Lung (tissue), 12 donors: Measurements from ENCODE around the gene ANO9. TPM values are rescaled to one million over a fixed set of nuclear protein-coding genes. Genes with fewer than 3 reads are reported as not detected.

Experiments
- ATAC-seq: fragments of 200-7000 bp; cut with Tn5 transposase; one replicate; pipeline ENCODE4 v1.9.1; 2020; ENCODE audit warnings: moderate number of reproducible peaks; ENCODE audit not compliant: insufficient read depth, low FRiP score
- DNase-seq, 3 donors: peaks; one replicate each; pipeline ENCODE4 v3.0.0-alpha.2; 2013 to 2017
- H3K27ac ChIP-seq, 2 donors: one replicate each; pipeline ENCODE4 v1.5.1; 2013; ENCODE audit warnings: mild to moderate bottlenecking in 2 of 2, moderate library complexity in 2 of 2, control low read depth in 1 of 2, inconsistent platforms in 1 of 2, low read depth in 1 of 2, low read length in 1 of 2
- H3K27me3 ChIP-seq, 3 donors: one replicate each; pipeline ENCODE4 v1.5.1; 2013; ENCODE audit warnings: low read length in 2 of 3; ENCODE audit not compliant: control insufficient read depth in 3 of 3, insufficient read depth in 3 of 3
- H3K36me3 ChIP-seq, 4 donors: one replicate each; pipeline ENCODE4 v1.5.1; 2013; ENCODE audit warnings: low read length in 4 of 4, mild to moderate bottlenecking in 1 of 4, moderate library complexity in 1 of 4; ENCODE audit not compliant: control insufficient read depth in 4 of 4, insufficient read depth in 4 of 4
- H3K4me1 ChIP-seq, 5 donors: one replicate each; pipeline ENCODE4 v1.5.1; 2013; ENCODE audit warnings: low read length in 5 of 5, mild to moderate bottlenecking in 2 of 5, moderate library complexity in 1 of 5; ENCODE audit not compliant: control insufficient read depth in 5 of 5, insufficient read depth in 5 of 5
- H3K4me3 ChIP-seq: one replicate; pipeline ENCODE4 v1.5.1; 2013; ENCODE audit warnings: mild to moderate bottlenecking, control low read depth, moderate library complexity
- H3K9ac ChIP-seq, 2 donors: one replicate each; pipeline ENCODE4 v1.5.1; 2013; ENCODE audit warnings: low read length in 2 of 2, control low read depth in 1 of 2; ENCODE audit not compliant: insufficient read depth in 1 of 2
- H3K9me3 ChIP-seq, 4 donors: one replicate each; pipeline ENCODE4 v1.5.1; 2013; ENCODE audit warnings: low read length in 3 of 4, mild to moderate bottlenecking in 1 of 4, moderate library complexity in 1 of 4; ENCODE audit not compliant: control insufficient read depth in 4 of 4, insufficient read depth in 3 of 4
- CTCF ChIP-seq: IDR thresholded peaks from 2 replicates; pipeline ENCODE4 v1.5.1; 2012; ENCODE audit warnings: mild to moderate bottlenecking; ENCODE audit errors: control extremely low read depth, extremely low read depth
- WGBS, 2 donors: extraction: QIAGEN DNeasy Blood & Tissue Kit; methylation state at CpG; one replicate each; pipeline ENCODE4 v1.1.7; 2013; 5-methylcytosine and 5-hydroxymethylcytosine counted together
- polyA plus RNA-seq, 2 donors: library from polyadenylated mRNA; stranded (reverse); fragments of 200-250 nt; gene quantifications; one replicate each; pipeline ENCODE4 v1.2.1, GENCODE V29; 2013
- total RNA-seq, 2 donors: library from RNA; depleted of rRNA in 1 of 2; stranded (reverse); fragments of >200 nt in 1 of 2; gene quantifications; one replicate each; pipeline ENCODE4 v1.2.1, GENCODE V29; 2014 to 2021
- donor health status: control.
- donor health status: control.
- donor health status: Bipolar disorder and iron deficiency.
- donor health status: healthy.
- donor health status: DM: yes; HTN: yes; CAD: no.

Gene ANO9
- total and polyA plus RNA-seq, 4 donors = 5.8 to 18.6 (median 13.2) TPM

- no peak overlapping the region for H3K9ac ChIP-seq
- no peak overlapping the region for H3K4me3 ChIP-seq
- H3K27me3 ChIP-seq = peaks cover 0 to 9% (median 6%) of the 10 kb centered on the region in 3 donors
- ATAC-seq = no peak
- TF ChIP-seq CTCF = no peak
- peaks cover 0 to 8% (median 5%) of the 10 kb centered on the region in 5 donors for H3K4me1 ChIP-seq
- H3K9me3 ChIP-seq = no peaks in the 10 kb centered on the region
- no peak overlapping the region for H3K27ac ChIP-seq
- WGBS, 2 donors = 88% methylated on average over 20 to 21 of the region's 21 CpGs
- DNase-seq = no peak
- no peaks in the 10 kb centered on the region for H3K36me3 ChIP-seq
These were observed 20.9 kb downstream of the ANO9 start for GRCh38 chr11:420911-421321.

GRCh38 chr11:420054-420910 lies 21.5 kb downstream of the ANO9 start:
- Histone ChIP-seq H3K27ac (no peak overlapping the region), H3K36me3 (no peaks in the 10 kb centered on the region), H3K27me3 (peaks cover 0 to 9% (median 6%) of the 10 kb centered on the region in 3 donors), H3K4me1 (peaks cover 0 to 12% (median 9%) of the 10 kb centered on the region in 5 donors), H3K4me3 (no peak overlapping the region), H3K9ac (no peak overlapping the region), H3K9me3 (no peaks in the 10 kb centered on the region)
- DNase-seq = no peak
- TF ChIP-seq CTCF = no peak
- WGBS, 2 donors = 64 to 73% methylated on average over 71 of the region's 71 CpGs
- no peak for ATAC-seq

GRCh38 chr11:419248-420005 lies 22.4 kb downstream of the ANO9 start:
- no peaks in the 10 kb centered on the region for H3K36me3 ChIP-seq
- H3K27ac ChIP-seq = no peak overlapping the region
- peaks cover 0 to 9% (median 4%) of the 10 kb centered on the region in 3 donors for H3K27me3 ChIP-seq
- ATAC-seq (no peak), DNase-seq (no peak)
- 89 to 91% methylated on average over 20 of the region's 20 CpGs for WGBS, 2 donors
- H3K4me3 ChIP-seq = no peak overlapping the region
- peaks cover 0 to 16% (median 10%) of the 10 kb centered on the region in 5 donors for H3K4me1 ChIP-seq
- no peak overlapping the region for H3K9ac ChIP-seq
- H3K9me3 ChIP-seq = no peaks in the 10 kb centered on the region
- no peak for TF ChIP-seq CTCF
